DOHH2 (cell line): ENCODE measurements around the gene METTL3.

ENCODE experiments used
- H3F3A ChIP-seq: fragments of 200-600 bp; sonication (generic), shearing (Covaris generic); 2 replicates; pipeline ENCODE4 v1.6.0; 2016; ENCODE audit warnings: antibody characterized with exemption, mild to moderate bottlenecking; ENCODE audit not compliant: control insufficient read depth, insufficient read depth
- H3K27ac ChIP-seq: fragments of 200-600 bp; sonication (generic); 2 replicates; pipeline ENCODE4 v1.5.1; 2014; ENCODE audit warnings: low read depth, mild to moderate bottlenecking, low read length, moderate library complexity
- H3K27me3 ChIP-seq: fragments of 200-600 bp; sonication (generic); 2 replicates; pipeline ENCODE4 v1.6.1; 2014; ENCODE audit warnings: mild to moderate bottlenecking, low read length, mixed read lengths; ENCODE audit not compliant: control insufficient read depth
- H3K36me3 ChIP-seq: fragments of 200-600 bp; sonication (generic); 2 replicates; pipeline ENCODE4 v1.6.1; 2014; ENCODE audit warnings: mild to moderate bottlenecking, low read length, moderate library complexity, mixed read lengths; ENCODE audit not compliant: control insufficient read depth
- H3K4me1 ChIP-seq: fragments of 200-600 bp; sonication (generic); 2 replicates; pipeline ENCODE4 v1.6.1; 2014; ENCODE audit warnings: mild to moderate bottlenecking, low read length, mixed read lengths; ENCODE audit not compliant: control insufficient read depth
- H3K4me2 ChIP-seq: fragments of 200-600 bp; sonication (generic); 2 replicates; pipeline ENCODE4 v1.6.0; 2014; ENCODE audit warnings: mild to moderate bottlenecking, low read length, moderate library complexity
- H3K4me3 ChIP-seq: fragments of 200-600 bp; sonication (generic); 2 replicates; pipeline ENCODE4 v1.5.1; 2014; ENCODE audit warnings: mild to moderate bottlenecking, low read length, mixed read lengths
- H3K79me2 ChIP-seq: fragments of 200-600 bp; sonication (generic); 2 replicates; pipeline ENCODE4 v1.6.1; 2014; ENCODE audit warnings: mild to moderate bottlenecking, low read length, mixed read lengths; ENCODE audit not compliant: control insufficient read depth
- H3K9me2 ChIP-seq: fragments of 200-600 bp; sonication (generic); replicated peaks from 2 replicates; pipeline ENCODE4 v1.6.1; 2014; ENCODE audit warnings: mild to moderate bottlenecking, low read length, mixed read lengths; ENCODE audit not compliant: control insufficient read depth
- H3K9me3 ChIP-seq: fragments of 200-600 bp; sonication (generic); 2 replicates; pipeline ENCODE4 v1.6.1; 2014; ENCODE audit warnings: antibody characterized with exemption, low read length, mixed read lengths; ENCODE audit not compliant: control insufficient read depth, insufficient read depth
- H4K20me1 ChIP-seq: fragments of 200-600 bp; sonication (generic); 2 replicates; pipeline ENCODE4 v1.6.0; 2014; ENCODE audit warnings: low read depth, mild to moderate bottlenecking, antibody characterized with exemption, low read length, moderate library complexity; ENCODE audit not compliant: control insufficient read depth, insufficient read depth
- CTCF ChIP-seq: fragments of 200-600 bp; sonication (generic); IDR thresholded peaks from one replicate; pipeline ENCODE4 v1.5.1; 2014; ENCODE audit warnings: antibody characterized with exemption, mild to moderate bottlenecking, low read depth, low read length; ENCODE audit not compliant: poor library complexity, severe bottlenecking
- EZH2phosphoT487 ChIP-seq: fragments of 200-600 bp; sonication (generic); IDR thresholded peaks from 2 replicates; pipeline ENCODE4 v1.6.1; 2017; ENCODE audit warnings: borderline replicate concordance, mild to moderate bottlenecking, antibody characterized with exemption, low read length, moderate library complexity, mixed read lengths

Gene METTL3

GRCh38 chr14:21486640-21487087, 24.5 kb downstream of the METTL3 start:
- Histone ChIP-seq H4K20me1 (no peaks in the 10 kb centered on the region), H3K79me2 (peaks cover 7% of the 10 kb centered on the region), H3K36me3 (peaks cover 36% of the 10 kb centered on the region), H3F3A (no peaks in the 10 kb centered on the region), H3K4me1 (no peaks in the 10 kb centered on the region), H3K27me3 (no peaks in the 10 kb centered on the region), H3K9me2 (no peaks in the 10 kb centered on the region), H3K9me3 (no peaks in the 10 kb centered on the region), H3K4me2 (no peak overlapping the region), H3K27ac (no peak overlapping the region), H3K4me3 (no peak overlapping the region)
- no peak for TF ChIP-seq EZH2phosphoT487
- TF ChIP-seq CTCF, result no peak

GRCh38 chr14:21476925-21477681, 34.0 kb downstream of the METTL3 start, which contains the start of the genes RAB2B and TOX4:
Gene RAB2B (minus strand): TSS chr14:21476959. CDS start chr14:21476872, 87 bp downstream.
Gene TOX4 (plus strand): TSS chr14:21477195. CDS start chr14:21477279, 84 bp downstream.
- H3K4me1 ChIP-seq, result peaks cover 15% of the 10 kb centered on the region
- no peaks in the 10 kb centered on the region for H4K20me1 ChIP-seq
- H3F3A ChIP-seq, result peaks cover 3% of the 10 kb centered on the region; the same call in 1 of the 2 replicates
- H3K36me3 ChIP-seq, result peaks cover 22% of the 10 kb centered on the region
- peak within 1 kb of the TSS; percentile 80 for H3K4me2 ChIP-seq
- peak within 1 kb of the TSS; percentile 63 for H3K27ac ChIP-seq
- H3K9me2 ChIP-seq, result no peaks in the 10 kb centered on the region
- peak within 1 kb of the TSS; percentile 97 for H3K4me3 ChIP-seq
- H3K27me3 ChIP-seq, result no peaks in the 10 kb centered on the region
- H3K79me2 ChIP-seq, result peaks cover 47% of the 10 kb centered on the region
- H3K9me3 ChIP-seq, result no peaks in the 10 kb centered on the region
- peak; percentile 90 for TF ChIP-seq CTCF
- no peak for TF ChIP-seq EZH2phosphoT487

GRCh38 chr14:21476523-21476924, 34.6 kb downstream of the METTL3 start:
- no peak for TF ChIP-seq EZH2phosphoT487
- TF ChIP-seq CTCF, result no peak
- Histone ChIP-seq H3K79me2 (peaks cover 47% of the 10 kb centered on the region), H3F3A (peaks cover 3% of the 10 kb centered on the region; the same call in 1 of the 2 replicates), H3K4me2 (peak overlapping the region; percentile 79), H3K27ac (peak overlapping the region; percentile 63), H3K4me1 (peaks cover 15% of the 10 kb centered on the region), H3K9me2 (no peaks in the 10 kb centered on the region), H3K36me3 (peaks cover 22% of the 10 kb centered on the region), H3K4me3 (peak overlapping the region; percentile 97), H3K27me3 (no peaks in the 10 kb centered on the region), H4K20me1 (no peaks in the 10 kb centered on the region), H3K9me3 (no peaks in the 10 kb centered on the region)
